GM12874 (cell line): ENCODE measurements around the gene RER1.
A peak's percentile ranks its signal among the peaks of the same experiment; 100 is the strongest.

Source experiments
- CTCF ChIP-seq: IDR thresholded peaks from 2 replicates; pipeline ENCODE4 v1.5.1; 2011; ENCODE audit warnings: low read depth, mild to moderate bottlenecking, control low read depth, low read length, moderate library complexity; ENCODE audit not compliant: insufficient read depth

RER1 gene

GRCh38 chr1:2443277-2444137, 51.9 kb downstream of the RER1 start:
- TF ChIP-seq CTCF, result 0 out of 2 replicates have a peak, but pooled peaks have one; percentile 14

GRCh38 chr1:2444138-2444591, 52.5 kb downstream of the RER1 start:
- TF ChIP-seq CTCF, result no peak

- TF ChIP-seq CTCF, result no peak
These were observed 53.7 kb downstream of the RER1 start for GRCh38 chr1:2445162-2445822.

- TF ChIP-seq CTCF, result no peak
These were observed 54.2 kb downstream of the RER1 start for GRCh38 chr1:2445823-2446215.

- TF ChIP-seq CTCF, result no peak
These were observed 54.8 kb downstream of the RER1 start for GRCh38 chr1:2446394-2446793.

GRCh38 chr1:2446861-2447260, 55.2 kb downstream of the RER1 start:
- no peak for TF ChIP-seq CTCF

GRCh38 chr1:2447276-2448097, 55.8 kb downstream of the RER1 start:
- TF ChIP-seq CTCF, result no peak
